OCI-LY7 (cell line): ENCODE measurements around the gene AGXT2. TPM values are rescaled to one million over a fixed set of nuclear protein-coding genes. Genes with fewer than 3 reads are reported as not detected.

ENCODE experiments used
- BruUV-seq: library from RNA; stranded (reverse); fragments of 400-500 nt; replicated peaks from 2 replicates; lab custom pipeline; 2021; lab: Mats Ljungman, UMichigan
- CTCF ChIA-PET: fragments of 300-600 bp; sonication (Branson Sonifier 250); formaldehyde crosslinking; loops from one replicate; lab custom pipeline; 2022; ENCODE audit warnings: antibody characterized with exemption; ENCODE audit not compliant: unreplicated experiment; lab: Charles Lee
- POLR2A ChIA-PET: fragments of 300-600 bp; sonication (Branson Sonifier 250); formaldehyde crosslinking; loops from one replicate; lab custom pipeline; 2022; ENCODE audit warnings: antibody characterized with exemption; lab: Charles Lee
- DNase-seq: peaks from one replicate; pipeline ENCODE4 v3.0.0-alpha.2; 2015; ENCODE audit warnings: low spot score
- H2AFZ ChIP-seq: fragments of 200-600 bp; sonication (generic), shearing (Covaris generic); 2 replicates; pipeline ENCODE4 v1.6.1; 2014; ENCODE audit warnings: mild to moderate bottlenecking, antibody characterized with exemption, low read length, moderate library complexity
- H3K27ac ChIP-seq: fragments of 200-600 bp; sonication (generic); 2 replicates; pipeline ENCODE4 v1.5.1; 2014; ENCODE audit warnings: mixed run types, low read depth, mild to moderate bottlenecking, moderate library complexity, low read length, inconsistent platforms; ENCODE audit not compliant: poor library complexity, severe bottlenecking
- H3K36me3 ChIP-seq: fragments of 200-600 bp; sonication (generic); 2 replicates; pipeline ENCODE4 v1.6.1; 2014; ENCODE audit warnings: mild to moderate bottlenecking, antibody characterized with exemption, low read length, moderate library complexity, mixed read lengths; ENCODE audit not compliant: insufficient read depth
- H3K4me1 ChIP-seq: fragments of 200-600 bp; sonication (generic); 2 replicates; pipeline ENCODE4 v1.5.1; 2014; ENCODE audit warnings: mild to moderate bottlenecking, low read length; ENCODE audit not compliant: insufficient read depth, poor library complexity, severe bottlenecking
- H3K4me2 ChIP-seq: fragments of 200-600 bp; sonication (generic); 2 replicates; pipeline ENCODE4 v1.6.1; 2014; ENCODE audit warnings: mild to moderate bottlenecking, low read length
- H3K4me3 ChIP-seq: fragments of 200-600 bp; sonication (generic); 2 replicates; pipeline ENCODE4 v1.5.1; 2014; ENCODE audit warnings: mild to moderate bottlenecking, low read depth, low read length; ENCODE audit not compliant: poor library complexity, severe bottlenecking
- H3K79me2 ChIP-seq: fragments of 200-600 bp; sonication (generic); 2 replicates; pipeline ENCODE4 v1.6.1; 2016; ENCODE audit warnings: low read depth, mild to moderate bottlenecking, low read length, moderate library complexity, mixed read lengths; ENCODE audit not compliant: insufficient read depth
- H3K9me2 ChIP-seq: fragments of 200-600 bp; sonication (generic); 2 replicates; pipeline ENCODE4 v1.6.1; 2016; ENCODE audit warnings: mild to moderate bottlenecking, low read length, mixed read lengths; ENCODE audit not compliant: insufficient read depth
- H3K9me3 ChIP-seq: fragments of 200-600 bp; sonication (generic); 2 replicates; pipeline ENCODE4 v1.6.1; 2014; ENCODE audit warnings: mild to moderate bottlenecking, mixed run types, low read length, mixed read lengths
- H4K20me1 ChIP-seq: fragments of 200-600 bp; sonication (generic); 2 replicates; pipeline ENCODE4 v1.6.1; 2014; ENCODE audit warnings: mild to moderate bottlenecking, antibody characterized with exemption, low read length, moderate library complexity, mixed read lengths; ENCODE audit not compliant: insufficient read depth
- EZH2phosphoT487 ChIP-seq: fragments of 200-600 bp; sonication (generic); IDR thresholded peaks from 2 replicates; pipeline ENCODE4 v1.6.1; 2018; ENCODE audit warnings: low read depth, borderline replicate concordance, mild to moderate bottlenecking, mixed run types, antibody characterized with exemption, low read length, moderate library complexity, mixed read lengths
- intact Hi-C: fragments of 100-400 bp; cut with micrococcal nuclease; formaldehyde crosslinking; loops from one replicate; pipeline ENCODE4 v1.10.0; 2022; ENCODE audit not compliant: unreplicated experiment
- total RNA-seq, 2 experiments: library from RNA; depleted of rRNA in 1 of 2; stranded (reverse); fragments of >200 nt in 1 of 2; shearing (Covaris generic) in 1 of 2; gene quantifications; 2 replicates each; pipeline ENCODE4 v1.2.3, GENCODE V29; 2014 to 2022
- TF ChIP-seq, protein P1 (sequence below): fragments of 200-600 bp; sonication (generic); conservative IDR thresholded peaks from 2 replicates; pipeline ENCODE4 v1.5.1; 2014; ENCODE audit warnings: mild to moderate bottlenecking, antibody characterized with exemption, low read length, moderate library complexity, mixed read lengths

AGXT2 gene
- total RNA-seq, 2 experiments from 2014 or later, result not detected

- Histone ChIP-seq H3K4me1 (no peaks in the 10 kb centered on the region), H3K4me2 (no peak overlapping the region), H3K79me2 (no peaks in the 10 kb centered on the region), H3K9me3 (no peaks in the 10 kb centered on the region), H3K27ac (no peak overlapping the region), H4K20me1 (no peaks in the 10 kb centered on the region), H3K4me3 (no peak overlapping the region), H2AFZ (no peak overlapping the region), H3K36me3 (no peaks in the 10 kb centered on the region), H3K9me2 (no peaks in the 10 kb centered on the region)
- intact Hi-C loops, result no loop called here
- no peak for TF ChIP-seq EZH2phosphoT487
- TF ChIP-seq, protein P1, sequence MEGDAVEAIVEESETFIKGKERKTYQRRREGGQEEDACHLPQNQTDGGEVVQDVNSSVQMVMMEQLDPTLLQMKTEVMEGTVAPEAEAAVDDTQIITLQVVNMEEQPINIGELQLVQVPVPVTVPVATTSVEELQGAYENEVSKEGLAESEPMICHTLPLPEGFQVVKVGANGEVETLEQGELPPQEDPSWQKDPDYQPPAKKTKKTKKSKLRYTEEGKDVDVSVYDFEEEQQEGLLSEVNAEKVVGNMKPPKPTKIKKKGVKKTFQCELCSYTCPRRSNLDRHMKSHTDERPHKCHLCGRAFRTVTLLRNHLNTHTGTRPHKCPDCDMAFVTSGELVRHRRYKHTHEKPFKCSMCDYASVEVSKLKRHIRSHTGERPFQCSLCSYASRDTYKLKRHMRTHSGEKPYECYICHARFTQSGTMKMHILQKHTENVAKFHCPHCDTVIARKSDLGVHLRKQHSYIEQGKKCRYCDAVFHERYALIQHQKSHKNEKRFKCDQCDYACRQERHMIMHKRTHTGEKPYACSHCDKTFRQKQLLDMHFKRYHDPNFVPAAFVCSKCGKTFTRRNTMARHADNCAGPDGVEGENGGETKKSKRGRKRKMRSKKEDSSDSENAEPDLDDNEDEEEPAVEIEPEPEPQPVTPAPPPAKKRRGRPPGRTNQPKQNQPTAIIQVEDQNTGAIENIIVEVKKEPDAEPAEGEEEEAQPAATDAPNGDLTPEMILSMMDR, result no peak
- ChIA-PET POLR2A (interaction anchor here (0.7 to 1.0 kb wide), 3 partner anchors 15 to 1156 kb away, joined by 3 to 5 read pairs (median 3); no protein-coding TSS in a partner anchor), CTCF (no interaction called here)
- no peak for DNase-seq
- no TSS peak for BruUV-seq
Observed at GRCh38 chr5:35010676-35011075, 37.1 kb downstream of the AGXT2 start.

DNA sequence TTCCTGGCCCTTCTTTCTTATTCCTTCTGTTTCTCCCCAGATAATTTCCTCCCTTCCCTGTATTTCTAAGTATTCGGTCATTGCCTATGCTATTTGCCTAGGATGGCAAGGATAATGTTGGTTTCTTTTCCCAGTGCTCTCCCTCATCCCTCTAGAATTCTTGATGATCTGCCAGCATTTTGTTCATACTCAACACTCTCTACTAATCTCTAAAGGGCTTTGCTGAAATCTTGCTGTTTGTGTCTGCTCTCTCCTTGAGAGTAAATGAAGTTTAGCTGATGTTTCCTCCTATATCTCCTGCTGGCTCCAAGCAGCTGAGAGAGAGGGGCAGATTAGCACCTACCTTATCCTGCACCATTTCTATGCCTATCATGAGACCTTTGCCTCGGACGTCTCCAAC lies 38.1 kb downstream of the AGXT2 start:
- no peaks in the 10 kb centered on the region for H3K79me2 ChIP-seq
- no peaks in the 10 kb centered on the region for H3K4me1 ChIP-seq
- no peaks in the 10 kb centered on the region for H3K9me2 ChIP-seq
- no peak overlapping the region for H2AFZ ChIP-seq
- H3K4me2 ChIP-seq, result no peak overlapping the region
- H4K20me1 ChIP-seq, result no peaks in the 10 kb centered on the region
- POLR2A ChIA-PET, result no interaction called here
- BruUV-seq, result no TSS peak
- CTCF ChIA-PET, result no interaction called here
- intact Hi-C loops, result no loop called here
- no peak for DNase-seq
- no peak overlapping the region for H3K4me3 ChIP-seq
- no peaks in the 10 kb centered on the region for H3K36me3 ChIP-seq
- H3K9me3 ChIP-seq, result no peaks in the 10 kb centered on the region
- no peak overlapping the region for H3K27ac ChIP-seq
- TF ChIP-seq EZH2phosphoT487, result no peak
- TF ChIP-seq, protein P1, result no peak

DNA sequence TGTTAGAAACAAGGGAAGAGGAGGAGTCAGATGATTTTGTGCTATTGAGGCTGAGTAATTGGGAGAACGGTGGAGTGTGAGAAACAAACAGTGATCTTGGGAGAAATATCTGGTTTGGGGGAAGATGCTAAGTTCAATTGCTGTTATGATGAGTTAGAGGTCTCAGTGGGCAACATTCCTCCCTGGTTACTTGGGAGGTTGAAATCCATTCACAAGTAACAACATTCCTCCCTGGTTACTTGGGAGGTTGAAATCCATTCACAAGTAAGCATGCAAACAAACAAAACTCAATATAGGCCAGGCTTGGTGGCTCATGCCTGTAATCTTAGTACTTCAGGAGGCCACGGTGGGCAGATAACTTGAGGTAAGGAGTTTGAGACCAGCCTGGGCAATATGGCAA lies 38.7 kb downstream of the AGXT2 start:
- ChIA-PET POLR2A (no interaction called here), CTCF (no interaction called here)
- intact Hi-C loops, result no loop called here
- Histone ChIP-seq H3K79me2 (no peaks in the 10 kb centered on the region), H2AFZ (no peak overlapping the region), H3K4me3 (no peak overlapping the region), H3K9me2 (no peaks in the 10 kb centered on the region), H3K4me2 (no peak overlapping the region), H3K27ac (no peak overlapping the region), H4K20me1 (no peaks in the 10 kb centered on the region), H3K9me3 (no peaks in the 10 kb centered on the region), H3K4me1 (no peaks in the 10 kb centered on the region), H3K36me3 (no peaks in the 10 kb centered on the region)
- BruUV-seq, result no TSS peak
- DNase-seq, result no peak
- no peak for TF ChIP-seq EZH2phosphoT487
- TF ChIP-seq, protein P1, result no peak
